HEK293 (cell line): ENCODE results near the gene KAT5.
"Not testable (repeated sequence)": the region's sequence is repeated elsewhere in the genome, so short reads cannot be mapped to it uniquely, and the experiment has no call there.

ENCODE experiments used
- CTCF ChIA-PET: fragments of 350-600 bp; formaldehyde crosslinking; extraction: SDS; loops from one replicate; lab custom pipeline; 2021; ENCODE audit warnings: antibody characterized with exemption; lab: Yijun Ruan, JAX
- POLR2A ChIA-PET: fragments of 300-600 bp; formaldehyde crosslinking; extraction: SDS; loops from one replicate; lab custom pipeline; 2020; ENCODE audit warnings: antibody characterized with exemption, inconsistent platforms; lab: Yijun Ruan, JAX
- H3K27ac ChIP-seq: fragments of 200-500 bp; sonication (Bioruptor generic); 2 replicates; pipeline ENCODE4 v1.5.1; 2014; ENCODE audit warnings: low read depth, low read length, control low read depth, inconsistent platforms; ENCODE audit errors: extremely low read depth
- H3K36me3 ChIP-seq, 2 experiments: fragments of 200-500 bp in 1 of 2; sonication (Bioruptor generic) in 1 of 2; 1 replicate in 1 of 2; 2 replicates in 1 of 2; pipeline ENCODE4 v1.5.1; 2014 to 2017; ENCODE audit warnings: inconsistent platforms in 2 of 2, low read length in 2 of 2; ENCODE audit not compliant: control insufficient read depth in 2 of 2, insufficient read depth in 1 of 2
- H3K4me1 ChIP-seq: fragments of 200-500 bp; sonication (Bioruptor generic); 2 replicates; pipeline ENCODE4 v1.5.1; 2014; ENCODE audit warnings: mild to moderate bottlenecking, low read length, inconsistent platforms; ENCODE audit not compliant: control insufficient read depth, insufficient read depth
- H3K4me3 ChIP-seq: 2 replicates; pipeline ENCODE4 v1.5.1; 2011; ENCODE audit warnings: low read depth, mild to moderate bottlenecking, control low read depth, low read length, moderate library complexity
- H3K9me3 ChIP-seq: fragments of 200-500 bp; sonication (Bioruptor generic); 2 replicates; pipeline ENCODE4 v1.5.1; 2014; ENCODE audit warnings: low read depth, low read length, inconsistent platforms; ENCODE audit not compliant: control insufficient read depth, insufficient read depth
- GLI4 ChIP-seq: fragments of 450-650 bp; formaldehyde crosslinking; IDR thresholded peaks from 2 replicates; pipeline ENCODE4 v1.5.1; 2016; ENCODE audit warnings: missing biosample characterization, missing genetic modification characterization
- MZF1 ChIP-seq: fragments of 450-650 bp; formaldehyde crosslinking; IDR thresholded peaks from 2 replicates; pipeline ENCODE4 v1.5.1; 2017; ENCODE audit warnings: missing biosample characterization, missing genetic modification characterization, borderline replicate concordance
- SETDB1 ChIP-seq: IDR thresholded peaks from one replicate; pipeline ENCODE4 v1.6.1; 2017; ENCODE audit warnings: mild to moderate bottlenecking, low read length, moderate library complexity, mixed read lengths; ENCODE audit not compliant: insufficient read length
- ZNF23 ChIP-seq: fragments of 450-650 bp; formaldehyde crosslinking; IDR thresholded peaks from 2 replicates; pipeline ENCODE4 v1.5.1; 2016; ENCODE audit warnings: missing biosample characterization, missing genetic modification characterization, borderline replicate concordance
- ZNF311 ChIP-seq: fragments of 450-650 bp; formaldehyde crosslinking; IDR thresholded peaks from 2 replicates; pipeline ENCODE4 v1.5.1; 2017; ENCODE audit warnings: missing biosample characterization, missing genetic modification characterization, borderline replicate concordance
- ZNF394 ChIP-seq: fragments of 450-650 bp; formaldehyde crosslinking; IDR thresholded peaks from 2 replicates; pipeline ENCODE4 v1.5.1; 2016; ENCODE audit warnings: missing biosample characterization, missing genetic modification characterization, mild to moderate bottlenecking, moderate library complexity, borderline replicate concordance
- ZNF610 ChIP-seq: fragments of 450-650 bp; formaldehyde crosslinking; IDR thresholded peaks from 2 replicates; pipeline ENCODE4 v1.5.1; 2016; ENCODE audit warnings: missing biosample characterization, missing genetic modification characterization, borderline replicate concordance
- ZNF677 ChIP-seq: fragments of 450-650 bp; IDR thresholded peaks from 2 replicates; pipeline ENCODE4 v1.5.0; 2018; ENCODE audit warnings: missing biosample characterization, mild to moderate bottlenecking, missing genetic modification characterization, moderate library complexity
- TF ChIP-seq, protein P1 (sequence below): IDR thresholded peaks from 2 replicates; pipeline ENCODE4 v1.6.1; 2011; ENCODE audit warnings: mild to moderate bottlenecking, low read depth, low read length, borderline replicate concordance
- TF ChIP-seq, protein P2 (sequence below): fragments of 450-650 bp; formaldehyde crosslinking; IDR thresholded peaks from 2 replicates; pipeline ENCODE4 v1.5.1; 2016; ENCODE audit warnings: missing biosample characterization, missing genetic modification characterization, borderline replicate concordance
- TF ChIP-seq, protein P3 (sequence below): fragments of 450-650 bp; formaldehyde crosslinking; IDR thresholded peaks from 2 replicates; pipeline ENCODE4 v1.5.1; 2016; ENCODE audit warnings: missing biosample characterization, missing genetic modification characterization

KAT5 gene

DNA sequence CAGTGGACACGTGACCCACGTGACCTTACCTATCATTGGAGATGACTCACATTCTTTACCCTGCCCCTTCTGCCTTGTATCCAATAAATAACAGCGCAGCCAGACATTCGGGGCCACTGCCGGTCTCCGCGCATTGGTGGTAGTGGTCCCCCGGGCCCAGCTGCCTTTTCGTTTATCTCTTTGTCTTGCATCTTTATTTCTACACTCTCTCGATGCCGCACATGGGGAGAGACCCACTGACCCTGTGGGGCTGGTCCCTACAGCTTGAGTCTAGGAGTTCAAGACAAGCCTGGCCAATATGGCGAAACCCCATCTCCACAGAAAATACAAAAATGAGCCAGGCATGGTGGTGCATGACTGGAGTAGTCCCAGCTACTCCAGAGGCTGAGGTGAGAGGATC, 5.0 kb upstream of the KAT5 start:
- CTCF ChIA-PET = interaction anchor here (0.6 to 3.6 kb wide), 5 partner anchors 8 to 354 kb away, joined by 3 to 28 read pairs (median 4); partner anchors contain the start of gene FIBP
- H3K4me1 ChIP-seq, POLR2A ChIA-PET, H3K27ac ChIP-seq, H3K36me3 ChIP-seq, H3K9me3 ChIP-seq, H3K4me3 ChIP-seq: not testable (repeated sequence)
- peak; percentile 39; the same call in 1 of the 2 replicates for TF ChIP-seq ZNF394 (tag by site-specific recombination)

DNA sequence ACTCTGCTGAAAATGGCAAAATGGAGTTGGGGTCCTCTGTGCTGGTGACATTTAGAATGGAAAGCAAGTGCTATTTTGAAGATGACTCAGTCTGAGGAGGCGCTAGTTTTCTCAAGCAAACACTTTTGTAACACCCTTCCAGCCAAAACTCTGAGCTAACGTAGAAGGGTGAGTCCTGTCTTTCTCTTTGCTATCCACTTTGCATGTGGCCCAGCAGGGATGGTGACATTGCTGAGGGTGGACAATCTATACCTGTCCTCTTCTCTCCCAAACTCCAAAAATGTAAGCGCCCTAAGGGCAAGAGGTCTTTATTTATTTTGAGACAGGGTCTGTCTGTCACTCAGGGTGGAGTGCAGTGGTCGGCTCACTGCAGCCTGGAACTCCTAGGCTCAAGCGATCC, 3.6 kb upstream of the KAT5 start:
- no peak overlapping the region for H3K4me3 ChIP-seq
- ChIA-PET CTCF (interaction anchor here (0.6 to 1.0 kb wide), 3 partner anchors 110 to 314 kb away, joined by 3 to 4 read pairs (median 4); no protein-coding TSS in a partner anchor), POLR2A (interaction anchor here (0.6 kb wide), 1 partner anchor 180 kb away, joined by 5 read pairs; the partner anchor contains the start of gene FIBP)
- H3K36me3 ChIP-seq = peaks cover 0 to 8% of the 10 kb centered on the region in 2 experiments; a peak in 1 of 3 replicates
- H3K27ac ChIP-seq = no peak overlapping the region
- no peaks in the 10 kb centered on the region for H3K4me1 ChIP-seq
- no peak for TF ChIP-seq ZNF677 (tag by site-specific recombination)
- H3K9me3 ChIP-seq = no peaks in the 10 kb centered on the region

DNA sequence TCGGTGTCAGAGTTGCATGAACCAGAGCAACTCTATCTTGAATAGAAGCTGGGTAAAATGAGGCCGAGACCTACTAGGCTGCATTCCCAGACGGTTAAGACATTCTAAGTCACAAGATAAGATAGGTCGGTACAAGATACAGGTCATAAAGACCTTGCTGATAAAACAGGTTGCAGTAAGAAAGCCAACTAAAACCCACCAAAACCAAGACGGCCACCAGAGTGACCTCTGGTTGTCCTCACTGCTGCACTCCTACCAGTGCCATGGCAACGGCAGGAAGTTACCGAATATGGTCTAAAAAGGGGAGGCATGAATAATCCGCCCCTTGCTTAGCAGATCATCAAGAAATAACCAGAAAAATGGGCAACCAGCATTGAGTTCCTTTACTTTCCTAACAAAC, 2.4 kb upstream of the KAT5 start:
- TF ChIP-seq ZNF311 (tag by site-specific recombination) (no peak), GLI4 (tag by site-specific recombination) (no peak)
- TF ChIP-seq, protein P1, sequence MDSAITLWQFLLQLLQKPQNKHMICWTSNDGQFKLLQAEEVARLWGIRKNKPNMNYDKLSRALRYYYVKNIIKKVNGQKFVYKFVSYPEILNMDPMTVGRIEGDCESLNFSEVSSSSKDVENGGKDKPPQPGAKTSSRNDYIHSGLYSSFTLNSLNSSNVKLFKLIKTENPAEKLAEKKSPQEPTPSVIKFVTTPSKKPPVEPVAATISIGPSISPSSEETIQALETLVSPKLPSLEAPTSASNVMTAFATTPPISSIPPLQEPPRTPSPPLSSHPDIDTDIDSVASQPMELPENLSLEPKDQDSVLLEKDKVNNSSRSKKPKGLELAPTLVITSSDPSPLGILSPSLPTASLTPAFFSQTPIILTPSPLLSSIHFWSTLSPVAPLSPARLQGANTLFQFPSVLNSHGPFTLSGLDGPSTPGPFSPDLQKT = peak; percentile 67
- POLR2A ChIA-PET = interaction anchor here (0.8 to 0.9 kb wide), 2 partner anchors 109 to 149 kb away, joined by 3 read pairs; partner anchors contain the start of gene CFL1
- no peaks in the 10 kb centered on the region for H3K9me3 ChIP-seq
- no peak overlapping the region for H3K27ac ChIP-seq
- H3K4me3 ChIP-seq = no peak overlapping the region
- CTCF ChIA-PET = interaction anchor here (0.7 to 0.8 kb wide), 2 partner anchors 150 to 175 kb away, joined by 3 read pairs; partner anchors contain the start of gene MUS81
- peaks cover 5 to 20% of the 10 kb centered on the region in 2 experiments; a peak in 2 of 3 replicates for H3K36me3 ChIP-seq
- no peaks in the 10 kb centered on the region for H3K4me1 ChIP-seq

DNA sequence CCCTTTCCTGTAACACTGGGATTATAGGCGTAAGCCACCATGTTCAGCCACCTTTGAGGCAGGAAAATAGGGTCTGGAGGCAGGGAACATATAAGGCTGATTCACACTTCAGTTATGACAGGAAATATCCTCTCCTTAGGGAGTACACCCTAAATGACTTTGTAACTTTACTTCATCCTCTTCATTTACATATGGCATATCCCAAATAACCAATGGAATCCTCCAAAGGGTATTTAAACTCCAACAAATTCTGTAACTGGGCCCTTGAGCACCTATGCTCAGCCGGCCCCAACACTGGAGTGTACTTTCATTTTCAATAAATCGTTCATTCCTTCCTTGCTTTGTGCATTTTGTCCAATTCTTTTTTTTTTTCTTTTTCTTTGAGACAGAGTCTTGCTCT, 1.6 kb upstream of the KAT5 start:
- H3K9me3 ChIP-seq = no peaks in the 10 kb centered on the region
- peaks cover 5 to 27% of the 10 kb centered on the region in 2 experiments; a peak in 2 of 3 replicates for H3K36me3 ChIP-seq
- H3K27ac ChIP-seq = no peak overlapping the region
- CTCF ChIA-PET = interaction anchor here (0.6 to 2.8 kb wide), 8 partner anchors 9 to 177 kb away, joined by 4 to 41 read pairs (median 10); partner anchors contain the start of gene FIBP
- no peak overlapping the region for H3K4me3 ChIP-seq
- TF ChIP-seq ZNF23 (tag by site-specific recombination) (no peak), SETDB1 (no peak), MZF1 (no peak), ZNF610 (no peak)
- TF ChIP-seq, protein P2, sequence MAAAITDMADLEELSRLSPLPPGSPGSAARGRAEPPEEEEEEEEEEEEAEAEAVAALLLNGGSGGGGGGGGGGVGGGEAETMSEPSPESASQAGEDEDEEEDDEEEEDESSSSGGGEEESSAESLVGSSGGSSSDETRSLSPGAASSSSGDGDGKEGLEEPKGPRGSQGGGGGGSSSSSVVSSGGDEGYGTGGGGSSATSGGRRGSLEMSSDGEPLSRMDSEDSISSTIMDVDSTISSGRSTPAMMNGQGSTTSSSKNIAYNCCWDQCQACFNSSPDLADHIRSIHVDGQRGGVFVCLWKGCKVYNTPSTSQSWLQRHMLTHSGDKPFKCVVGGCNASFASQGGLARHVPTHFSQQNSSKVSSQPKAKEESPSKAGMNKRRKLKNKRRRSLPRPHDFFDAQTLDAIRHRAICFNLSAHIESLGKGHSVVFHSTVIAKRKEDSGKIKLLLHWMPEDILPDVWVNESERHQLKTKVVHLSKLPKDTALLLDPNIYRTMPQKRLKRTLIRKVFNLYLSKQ = no peak
- TF ChIP-seq, protein P3, sequence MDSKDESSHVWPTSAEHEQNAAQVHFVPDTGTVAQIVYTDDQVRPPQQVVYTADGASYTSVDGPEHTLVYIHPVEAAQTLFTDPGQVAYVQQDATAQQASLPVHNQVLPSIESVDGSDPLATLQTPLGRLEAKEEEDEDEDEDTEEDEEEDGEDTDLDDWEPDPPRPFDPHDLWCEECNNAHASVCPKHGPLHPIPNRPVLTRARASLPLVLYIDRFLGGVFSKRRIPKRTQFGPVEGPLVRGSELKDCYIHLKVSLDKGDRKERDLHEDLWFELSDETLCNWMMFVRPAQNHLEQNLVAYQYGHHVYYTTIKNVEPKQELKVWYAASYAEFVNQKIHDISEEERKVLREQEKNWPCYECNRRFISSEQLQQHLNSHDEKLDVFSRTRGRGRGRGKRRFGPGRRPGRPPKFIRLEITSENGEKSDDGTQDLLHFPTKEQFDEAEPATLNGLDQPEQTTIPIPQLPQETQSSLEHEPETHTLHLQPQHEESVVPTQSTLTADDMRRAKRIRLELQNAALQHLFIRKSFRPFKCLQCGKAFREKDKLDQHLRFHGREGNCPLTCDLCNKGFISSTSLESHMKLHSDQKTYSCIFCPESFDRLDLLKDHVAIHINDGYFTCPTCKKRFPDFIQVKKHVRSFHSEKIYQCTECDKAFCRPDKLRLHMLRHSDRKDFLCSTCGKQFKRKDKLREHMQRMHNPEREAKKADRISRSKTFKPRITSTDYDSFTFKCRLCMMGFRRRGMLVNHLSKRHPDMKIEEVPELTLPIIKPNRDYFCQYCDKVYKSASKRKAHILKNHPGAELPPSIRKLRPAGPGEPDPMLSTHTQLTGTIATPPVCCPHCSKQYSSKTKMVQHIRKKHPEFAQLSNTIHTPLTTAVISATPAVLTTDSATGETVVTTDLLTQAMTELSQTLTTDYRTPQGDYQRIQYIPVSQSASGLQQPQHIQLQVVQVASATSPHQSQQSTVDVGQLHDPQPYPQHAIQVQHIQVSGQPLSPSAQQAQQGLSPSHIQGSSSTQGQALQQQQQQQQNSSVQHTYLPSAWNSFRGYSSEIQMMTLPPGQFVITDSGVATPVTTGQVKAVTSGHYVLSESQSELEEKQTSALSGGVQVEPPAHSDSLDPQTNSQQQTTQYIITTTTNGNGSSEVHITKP (tag by site-specific recombination) = peak; percentile 11; the same call in 1 of the 2 replicates
- POLR2A ChIA-PET = interaction anchor here (3.1 kb wide), 1 partner anchor 10 kb away, joined by 55 read pairs; the partner anchor contains the start of gene RNASEH2C
- H3K4me1 ChIP-seq = no peaks in the 10 kb centered on the region
